ENCODE data around the gene SHTN1.

Gene SHTN1

GRCh38 chr10:116915340-116915739, 89.6 kb downstream of the SHTN1 start:
- no peak for DNase-seq

GRCh38 chr10:116913695-116914094, 91.3 kb downstream of the SHTN1 start:
- no peak for DNase-seq

- no peak for DNase-seq
Measured at GRCh38 chr10:116912162-116912561, 92.8 kb downstream of the SHTN1 start.

GRCh38 chr10:116910910-116911309, 94.1 kb downstream of the SHTN1 start:
- no peak for DNase-seq

GRCh38 chr10:116909307-116909706, 95.7 kb downstream of the SHTN1 start:
- no peak for DNase-seq

GRCh38 chr10:116907245-116907987, 97.6 kb downstream of the SHTN1 start:
- DNase-seq, result no peak

- DNase-seq, result no peak
Measured at GRCh38 chr10:116905845-116906210, 99.2 kb downstream of the SHTN1 start.

- no peak for DNase-seq
Measured at GRCh38 chr10:116899626-116900025, 105.4 kb downstream of the SHTN1 start.

- DNase-seq, result no peak
Measured at GRCh38 chr10:116893686-116894037, 111.3 kb downstream of the SHTN1 start.

- DNase-seq, result peak; percentile 9
Measured at GRCh38 chr10:116892907-116893685, 111.9 kb downstream of the SHTN1 start.

GRCh38 chr10:116891208-116891607, 113.8 kb downstream of the SHTN1 start:
- DNase-seq, result no peak

- no peak for DNase-seq
Measured at GRCh38 chr10:116889066-116889465, 115.9 kb downstream of the SHTN1 start.

- no peak for DNase-seq
Measured at GRCh38 chr10:116888380-116889055, 116.5 kb downstream of the SHTN1 start.

GRCh38 chr10:116886772-116887171, 118.2 kb downstream of the SHTN1 start:
- DNase-seq, result no peak

- DNase-seq, result no peak
Measured at GRCh38 chr10:116882639-116883038, 122.3 kb downstream of the SHTN1 start.

- DNase-seq, result peak; percentile 5
Measured at GRCh38 chr10:116880716-116881482, 124.1 kb downstream of the SHTN1 start.

GRCh38 chr10:116879817-116880216, 125.2 kb downstream of the SHTN1 start:
- DNase-seq, result no peak

- no peak for DNase-seq
Measured at GRCh38 chr10:116878123-116878522, 126.9 kb downstream of the SHTN1 start.

- DNase-seq, result no peak
Measured at GRCh38 chr10:116877391-116877790, 127.6 kb downstream of the SHTN1 start.

- DNase-seq, result no peak
Measured at GRCh38 chr10:116875897-116876296, 129.1 kb downstream of the SHTN1 start.

- no peak for DNase-seq
Measured at GRCh38 chr10:116873134-116873533, 131.9 kb downstream of the SHTN1 start.

- no peak for DNase-seq
Measured at GRCh38 chr10:116870949-116871348, 134.0 kb downstream of the SHTN1 start.

- no peak for DNase-seq
Measured at GRCh38 chr10:116868722-116869121, 136.3 kb downstream of the SHTN1 start.

Data from DMS153 (cell line).